Activated CD4-positive, alpha-beta memory T cell treated with anti-CD3 and anti-CD28 coated beads for 36 hours (primary cell): ENCODE results near the gene MYO16. TPM values are rescaled to one million over a fixed set of nuclear protein-coding genes. Genes with fewer than 3 reads are reported as not detected.

Source experiments
- CTCF ChIA-PET: fragments of 350-600 bp; sonication (Branson Sonifier 250); formaldehyde crosslinking; loops from one replicate; lab custom pipeline; 2021; ENCODE audit warnings: antibody characterized with exemption, inconsistent platforms; lab: Charles Lee
- POLR2A ChIA-PET: fragments of 350-600 bp; sonication (Branson Sonifier 250); formaldehyde crosslinking; loops from one replicate; lab custom pipeline; 2021; ENCODE audit warnings: antibody characterized with exemption; lab: Charles Lee
- DNase-seq: peaks from one replicate; pipeline ENCODE4 v3.0.0-alpha.2; 2020
- H3K27ac Mint-ChIP-seq: one replicate; pipeline ENCODE4 v1.8.0; 2021; ENCODE audit warnings: mixed read lengths
- H3K27me3 Mint-ChIP-seq: one replicate; pipeline ENCODE4 v1.8.0; 2021; ENCODE audit warnings: mixed read lengths
- H3K36me3 Mint-ChIP-seq: one replicate; pipeline ENCODE4 v1.8.0; 2021; ENCODE audit warnings: mixed read lengths
- H3K4me1 Mint-ChIP-seq: one replicate; pipeline ENCODE4 v1.8.0; 2021; ENCODE audit warnings: low read depth, mixed read lengths
- H3K4me3 Mint-ChIP-seq: one replicate; pipeline ENCODE4 v1.8.0; 2021; ENCODE audit warnings: mild to moderate bottlenecking, mixed read lengths
- H3K9me3 Mint-ChIP-seq: one replicate; pipeline ENCODE4 v1.8.0; 2021; ENCODE audit warnings: mixed read lengths
- intact Hi-C: fragments of 100-400 bp; cut with micrococcal nuclease; formaldehyde crosslinking; loops from one replicate; pipeline ENCODE4 v1.15.1; 2023
- total RNA-seq, 2 experiments: library from RNA; stranded (reverse); gene quantifications; one replicate each; pipeline ENCODE4 v1.2.3, GENCODE V29; 2021

The MYO16 gene
- total RNA-seq, 2 experiments from 2014 or later: 0.07 to 0.10 TPM

GRCh38 chr13:108624108-108624507 lies 5.3 kb upstream of the MYO16 start:
- peaks cover 9% of the 10 kb centered on the region for H3K9me3 Mint-ChIP-seq
- ChIA-PET CTCF (no interaction called here), POLR2A (no interaction called here)
- H3K27me3 Mint-ChIP-seq: peaks cover 1% of the 10 kb centered on the region
- intact Hi-C loops: no loop called here
- no peak overlapping the region for H3K27ac Mint-ChIP-seq
- peaks cover 7% of the 10 kb centered on the region for H3K36me3 Mint-ChIP-seq
- no peaks in the 10 kb centered on the region for H3K4me1 Mint-ChIP-seq
- no peak overlapping the region for H3K4me3 Mint-ChIP-seq
- no peak for DNase-seq

- intact Hi-C loops: no loop called here
- no peak for DNase-seq
- Mint-ChIP-seq H3K9me3 (peaks cover 9% of the 10 kb centered on the region), H3K4me1 (no peaks in the 10 kb centered on the region), H3K27ac (no peak overlapping the region), H3K4me3 (no peak overlapping the region), H3K36me3 (peaks cover 7% of the 10 kb centered on the region), H3K27me3 (peaks cover 1% of the 10 kb centered on the region)
- POLR2A ChIA-PET: no interaction called here
- CTCF ChIA-PET: no interaction called here
Observed at GRCh38 chr13:108624979-108625378, 4.4 kb upstream of the MYO16 start.

- no peak for DNase-seq
- H3K27ac Mint-ChIP-seq: no peak overlapping the region
- POLR2A ChIA-PET: no interaction called here
- H3K9me3 Mint-ChIP-seq: peaks cover 4% of the 10 kb centered on the region
- peaks cover 4% of the 10 kb centered on the region for H3K36me3 Mint-ChIP-seq
- no peaks in the 10 kb centered on the region for H3K27me3 Mint-ChIP-seq
- CTCF ChIA-PET: no interaction called here
- intact Hi-C loops: no loop called here
- H3K4me1 Mint-ChIP-seq: no peaks in the 10 kb centered on the region
- no peak overlapping the region for H3K4me3 Mint-ChIP-seq
Observed at GRCh38 chr13:108629988-108630387, 577 bp downstream of the MYO16 start.

GRCh38 chr13:108632649-108633167 lies 3.3 kb downstream of the MYO16 start:
- H3K27ac Mint-ChIP-seq: no peak overlapping the region

GRCh38 chr13:108638901-108639300 lies 9.5 kb downstream of the MYO16 start:
- peaks cover 11% of the 10 kb centered on the region for H3K9me3 Mint-ChIP-seq
- intact Hi-C loops: no loop called here

More at GRCh38 chr13:108632649-108633167, 3.3 kb downstream of the MYO16 start:
- Mint-ChIP-seq H3K27me3 (no peaks in the 10 kb centered on the region), H3K9me3 (no peaks in the 10 kb centered on the region), H3K36me3 (no peaks in the 10 kb centered on the region), H3K4me1 (no peaks in the 10 kb centered on the region), H3K4me3 (no peak overlapping the region)
- intact Hi-C loops: no loop called here
- DNase-seq: no peak
- ChIA-PET CTCF (no interaction called here), POLR2A (no interaction called here)

GRCh38 chr13:108643646-108644353 lies 14.4 kb downstream of the MYO16 start:
- H3K27me3 Mint-ChIP-seq: no peaks in the 10 kb centered on the region
- CTCF ChIA-PET: no interaction called here

More at GRCh38 chr13:108638901-108639300, 9.5 kb downstream of the MYO16 start:
- Mint-ChIP-seq H3K27ac (no peak overlapping the region), H3K4me3 (no peak overlapping the region), H3K36me3 (peaks cover 2% of the 10 kb centered on the region), H3K4me1 (no peaks in the 10 kb centered on the region), H3K27me3 (no peaks in the 10 kb centered on the region)
- DNase-seq: no peak
- POLR2A ChIA-PET: no interaction called here
- CTCF ChIA-PET: no interaction called here

GRCh38 chr13:108645376-108645775 lies 16.0 kb downstream of the MYO16 start:
- Mint-ChIP-seq H3K27me3 (no peaks in the 10 kb centered on the region), H3K4me1 (no peaks in the 10 kb centered on the region), H3K36me3 (peaks cover 19% of the 10 kb centered on the region), H3K27ac (no peak overlapping the region), H3K4me3 (no peak overlapping the region), H3K9me3 (peaks cover 41% of the 10 kb centered on the region)
- intact Hi-C loops: no loop called here
- DNase-seq: no peak
- ChIA-PET CTCF (no interaction called here), POLR2A (no interaction called here)

More at GRCh38 chr13:108643646-108644353, 14.4 kb downstream of the MYO16 start:
- peaks cover 19% of the 10 kb centered on the region for H3K36me3 Mint-ChIP-seq
- POLR2A ChIA-PET: no interaction called here
- DNase-seq: no peak
- no peak overlapping the region for H3K4me3 Mint-ChIP-seq
- H3K27ac Mint-ChIP-seq: no peak overlapping the region
- H3K4me1 Mint-ChIP-seq: no peaks in the 10 kb centered on the region
- H3K9me3 Mint-ChIP-seq: peaks cover 39% of the 10 kb centered on the region
- intact Hi-C loops: no loop called here

GRCh38 chr13:108650271-108650670 lies 20.9 kb downstream of the MYO16 start:
- DNase-seq: no peak
- ChIA-PET CTCF (no interaction called here), POLR2A (no interaction called here)
- H3K4me1 Mint-ChIP-seq: no peaks in the 10 kb centered on the region
- peaks cover 33% of the 10 kb centered on the region for H3K9me3 Mint-ChIP-seq
- intact Hi-C loops: no loop called here
- peaks cover 12% of the 10 kb centered on the region for H3K36me3 Mint-ChIP-seq
- H3K27me3 Mint-ChIP-seq: no peaks in the 10 kb centered on the region
- no peak overlapping the region for H3K4me3 Mint-ChIP-seq
- no peak overlapping the region for H3K27ac Mint-ChIP-seq

- Mint-ChIP-seq H3K4me3 (no peak overlapping the region), H3K4me1 (no peaks in the 10 kb centered on the region), H3K27ac (no peak overlapping the region), H3K9me3 (peaks cover 25% of the 10 kb centered on the region), H3K27me3 (no peaks in the 10 kb centered on the region), H3K36me3 (peaks cover 4% of the 10 kb centered on the region)
- POLR2A ChIA-PET: no interaction called here
- no peak for DNase-seq
- CTCF ChIA-PET: no interaction called here
- intact Hi-C loops: no loop called here
Observed at GRCh38 chr13:108656742-108657141, 27.3 kb downstream of the MYO16 start.

- CTCF ChIA-PET: no interaction called here
- H3K4me3 Mint-ChIP-seq: no peak overlapping the region
- H3K4me1 Mint-ChIP-seq: no peaks in the 10 kb centered on the region
- peaks cover 4% of the 10 kb centered on the region for H3K36me3 Mint-ChIP-seq
- no peaks in the 10 kb centered on the region for H3K27me3 Mint-ChIP-seq
- POLR2A ChIA-PET: no interaction called here
- peaks cover 25% of the 10 kb centered on the region for H3K9me3 Mint-ChIP-seq
- H3K27ac Mint-ChIP-seq: no peak overlapping the region
- no peak for DNase-seq
- intact Hi-C loops: no loop called here
Observed at GRCh38 chr13:108657519-108657918, 28.1 kb downstream of the MYO16 start.

GRCh38 chr13:108662528-108662927 lies 33.1 kb downstream of the MYO16 start:
- Mint-ChIP-seq H3K36me3 (peaks cover 2% of the 10 kb centered on the region), H3K4me3 (no peak overlapping the region), H3K27ac (no peak overlapping the region), H3K9me3 (peaks cover 8% of the 10 kb centered on the region), H3K27me3 (no peaks in the 10 kb centered on the region), H3K4me1 (no peaks in the 10 kb centered on the region)
- intact Hi-C loops: no loop called here
- DNase-seq: no peak
- ChIA-PET POLR2A (no interaction called here), CTCF (no interaction called here)

- peaks cover 2% of the 10 kb centered on the region for H3K36me3 Mint-ChIP-seq
- intact Hi-C loops: no loop called here
- H3K9me3 Mint-ChIP-seq: peaks cover 8% of the 10 kb centered on the region
- H3K27ac Mint-ChIP-seq: no peak overlapping the region
- POLR2A ChIA-PET: no interaction called here
- H3K27me3 Mint-ChIP-seq: no peaks in the 10 kb centered on the region
- H3K4me3 Mint-ChIP-seq: no peak overlapping the region
- CTCF ChIA-PET: no interaction called here
- no peak for DNase-seq
- H3K4me1 Mint-ChIP-seq: no peaks in the 10 kb centered on the region
Observed at GRCh38 chr13:108663710-108664109, 34.3 kb downstream of the MYO16 start.

GRCh38 chr13:108667205-108667604 lies 37.8 kb downstream of the MYO16 start:
- CTCF ChIA-PET: no interaction called here
- no peak overlapping the region for H3K4me3 Mint-ChIP-seq
- POLR2A ChIA-PET: no interaction called here

More at GRCh38 chr13:108667205-108667604, 37.8 kb downstream of the MYO16 start:
- H3K9me3 Mint-ChIP-seq: no peaks in the 10 kb centered on the region
- H3K4me1 Mint-ChIP-seq: no peaks in the 10 kb centered on the region
- intact Hi-C loops: no loop called here
- no peaks in the 10 kb centered on the region for H3K27me3 Mint-ChIP-seq
- H3K27ac Mint-ChIP-seq: no peak overlapping the region
- no peak for DNase-seq
- H3K36me3 Mint-ChIP-seq: peaks cover 5% of the 10 kb centered on the region
